Activated T-cell treated with anti-CD3 and anti-CD28 coated beads for 4 hours (primary cell): ENCODE data around the gene PNMA8A.
"Not testable (repeated sequence)": the region's sequence is repeated elsewhere in the genome, so short reads cannot be mapped to it uniquely, and the experiment has no call there.

Source experiments
- DNase-seq: peaks from one replicate; pipeline ENCODE4 v3.0.0-alpha.2; 2020

The PNMA8A gene

DNA sequence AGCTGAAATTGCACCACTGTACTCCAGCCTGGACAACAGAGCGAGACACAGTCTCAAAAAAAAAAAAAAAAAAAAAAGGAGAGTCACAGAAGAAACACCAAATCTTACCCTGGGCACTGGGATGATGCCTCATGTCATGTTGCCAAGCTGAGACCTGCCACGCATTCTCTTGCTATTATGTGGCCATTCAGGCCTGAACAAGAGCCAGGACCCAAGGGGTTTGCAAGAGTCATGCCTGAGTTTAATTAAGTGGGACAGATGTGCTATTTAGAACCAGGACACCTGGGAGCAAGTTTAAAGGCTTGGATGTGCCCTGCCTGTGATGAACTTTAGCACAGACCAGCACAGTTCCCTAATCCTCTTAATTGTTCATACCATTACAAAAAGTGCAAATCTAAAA lies 9.8 kb downstream of the PNMA8A start:
- no peak for DNase-seq

GRCh38 chr19:46460981-46461380 lies 10.4 kb downstream of the PNMA8A start:
- no peak for DNase-seq

GRCh38 chr19:46460055-46460454 lies 11.3 kb downstream of the PNMA8A start:
- DNase-seq, result no peak

- DNase-seq, result no peak
These were observed 14.4 kb downstream of the PNMA8A start for GRCh38 chr19:46456930-46457329.

- no peak for DNase-seq
These were observed 17.1 kb downstream of the PNMA8A start for GRCh38 chr19:46454244-46454643.

DNA sequence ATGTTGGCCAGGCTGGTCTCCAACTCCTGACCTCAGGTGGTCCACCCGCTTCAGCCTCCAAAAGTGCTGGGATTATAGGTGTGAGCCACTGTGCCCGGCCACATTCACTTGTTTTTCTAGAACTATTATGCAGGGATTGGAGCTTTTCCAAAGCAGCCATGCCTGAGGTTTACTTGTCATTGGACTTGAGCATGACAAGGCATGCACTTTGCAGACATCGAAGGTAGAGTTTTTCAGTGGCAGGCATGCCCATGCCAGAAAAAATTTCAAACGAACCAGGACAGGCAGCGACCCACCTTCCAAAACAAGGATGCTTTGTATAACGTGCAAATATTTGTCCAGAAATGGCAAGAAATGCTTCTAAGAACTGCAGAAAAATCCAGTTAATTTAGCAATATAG lies 17.7 kb downstream of the PNMA8A start:
- no peak for DNase-seq

DNA sequence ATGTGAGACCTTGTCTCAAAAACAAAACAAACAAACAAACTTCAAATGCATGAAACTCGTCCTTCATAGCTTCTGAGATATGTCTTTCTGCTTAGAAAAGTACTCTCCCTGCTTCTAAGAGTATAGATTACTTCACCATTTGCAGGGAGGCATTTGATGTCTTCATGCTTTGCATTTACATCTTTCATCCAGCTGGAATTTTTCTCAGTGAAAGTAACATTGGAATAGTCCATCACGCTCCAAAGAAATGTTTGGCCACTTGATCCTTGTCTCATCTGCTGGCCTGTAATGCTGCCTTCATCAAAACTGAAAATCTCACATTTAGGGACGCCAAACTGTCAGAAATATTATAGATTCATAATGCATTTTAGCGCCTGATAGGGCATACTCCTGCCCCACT lies 19.2 kb downstream of the PNMA8A start:
- no peak for DNase-seq

DNA sequence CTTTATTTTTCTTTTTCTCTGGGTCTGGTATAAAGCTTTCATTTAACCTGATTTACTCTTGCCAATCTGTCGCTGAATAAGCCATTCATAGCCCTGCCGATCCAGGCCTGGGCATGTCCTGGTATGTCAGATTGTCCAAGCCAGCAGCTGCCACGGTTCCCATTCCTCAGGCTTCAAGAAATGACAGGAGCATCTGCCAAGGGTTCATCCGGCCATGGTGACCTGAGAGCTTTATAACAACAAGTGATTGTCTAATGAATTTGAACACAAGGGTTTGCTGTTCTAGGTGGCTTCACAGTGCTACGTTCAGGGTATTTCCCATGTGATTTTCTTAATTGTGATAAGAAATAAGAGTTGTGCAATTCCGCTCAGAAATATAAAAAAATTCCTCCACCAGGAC lies 20.0 kb downstream of the PNMA8A start:
- no peak for DNase-seq

DNA sequence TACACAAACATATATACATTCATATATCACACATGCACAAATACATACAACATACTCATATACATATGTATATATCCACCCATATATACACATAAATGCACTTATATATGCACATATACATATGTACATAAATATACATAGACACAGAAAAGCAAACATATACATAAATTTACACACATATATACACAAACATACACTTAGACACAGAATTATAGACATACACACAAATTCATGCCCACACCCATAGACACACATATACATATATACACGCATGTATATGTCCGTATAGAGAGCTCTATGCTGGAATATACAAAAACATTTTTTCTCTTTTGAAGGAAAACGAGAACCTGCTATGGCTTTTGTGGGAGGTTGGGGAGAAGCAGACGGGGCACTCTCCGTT lies 20.6 kb downstream of the PNMA8A start:
- DNase-seq, result no peak

DNA sequence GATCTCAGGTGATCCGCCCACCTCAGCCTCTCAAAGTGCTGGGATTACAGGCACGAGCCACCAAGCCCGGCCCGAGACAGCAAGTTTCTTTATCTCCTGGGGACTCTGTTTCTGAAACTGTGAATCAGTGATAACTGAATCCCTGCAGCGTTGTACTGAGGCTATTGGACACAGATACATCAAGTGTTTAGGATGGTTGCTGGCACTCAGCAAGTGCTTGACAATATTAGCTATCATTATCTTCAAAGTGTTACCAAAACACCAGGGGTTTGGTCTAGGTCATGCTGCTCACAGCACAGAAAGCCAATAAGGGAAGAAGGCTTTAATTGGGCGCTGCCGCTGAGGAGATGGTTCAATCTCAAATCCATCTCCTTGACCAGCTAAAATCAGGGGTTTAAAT lies 22.1 kb downstream of the PNMA8A start:
- DNase-seq, result no peak

- no peak for DNase-seq
These were observed 22.8 kb downstream of the PNMA8A start for GRCh38 chr19:46448601-46449000.

DNA sequence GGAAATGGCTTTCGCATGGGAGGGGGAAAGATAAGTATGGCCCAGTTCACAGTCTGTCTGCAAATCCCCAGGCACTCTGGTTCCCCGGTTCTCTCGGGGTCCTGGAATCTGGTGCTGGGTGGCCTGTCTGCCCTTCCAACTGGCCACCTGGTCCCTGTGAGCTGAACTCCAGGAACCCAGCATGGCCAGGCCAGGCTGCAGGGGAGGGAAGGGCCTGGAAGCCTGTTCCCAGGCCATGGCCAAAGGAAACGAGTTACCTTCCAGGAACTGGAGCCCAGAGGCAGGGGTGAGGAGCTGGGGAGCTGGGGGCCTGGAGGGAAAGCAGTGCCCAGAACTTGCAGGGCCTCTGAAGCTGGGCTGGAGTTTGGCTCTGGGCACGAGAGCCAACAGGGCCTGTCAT lies 23.5 kb downstream of the PNMA8A start:
- DNase-seq, result no peak

DNA sequence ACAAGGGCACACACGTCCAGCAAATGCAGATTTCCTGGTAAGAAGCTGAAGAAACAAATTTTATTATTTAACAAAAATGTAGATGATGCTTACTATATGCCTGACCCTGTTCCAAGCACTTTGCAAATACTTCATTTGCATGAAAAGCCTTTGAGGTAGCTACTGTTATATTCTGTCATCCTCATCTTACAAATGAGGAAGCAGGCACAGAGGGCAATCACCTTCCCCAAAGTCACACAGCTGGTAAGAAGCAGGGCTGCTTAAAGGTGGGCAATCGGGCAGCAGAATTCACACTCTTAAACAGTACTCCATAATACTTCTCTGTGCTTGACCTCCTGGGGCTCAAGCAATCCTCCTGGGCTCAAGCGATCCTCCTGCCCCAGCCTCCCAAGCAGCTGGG lies 24.4 kb downstream of the PNMA8A start:
- DNase-seq, result no peak

- no peak for DNase-seq
These were observed 25.3 kb downstream of the PNMA8A start for GRCh38 chr19:46446021-46446420.

GRCh38 chr19:46442808-46443450 lies 28.4 kb downstream of the PNMA8A start:
- no peak for DNase-seq

DNA sequence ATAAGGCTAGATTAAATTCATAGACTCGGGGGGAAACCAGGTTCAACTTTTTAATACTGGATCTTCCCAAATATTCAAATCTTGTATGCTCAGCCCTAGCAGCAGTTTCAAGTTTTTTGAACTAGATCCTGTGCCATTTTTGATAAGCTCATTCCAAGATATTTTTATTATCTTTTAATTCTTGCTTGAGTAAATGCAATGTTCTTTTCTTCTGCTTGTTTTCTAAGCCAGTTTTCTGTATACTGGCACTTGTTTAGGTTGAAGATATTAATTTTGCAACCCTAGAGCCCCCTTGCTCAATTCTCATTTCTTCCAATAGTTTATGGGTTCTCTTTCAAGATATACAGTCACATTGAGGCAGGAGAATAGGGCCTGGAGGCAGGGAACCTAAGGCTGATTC lies 29.5 kb downstream of the PNMA8A start:
- no peak for DNase-seq

DNA sequence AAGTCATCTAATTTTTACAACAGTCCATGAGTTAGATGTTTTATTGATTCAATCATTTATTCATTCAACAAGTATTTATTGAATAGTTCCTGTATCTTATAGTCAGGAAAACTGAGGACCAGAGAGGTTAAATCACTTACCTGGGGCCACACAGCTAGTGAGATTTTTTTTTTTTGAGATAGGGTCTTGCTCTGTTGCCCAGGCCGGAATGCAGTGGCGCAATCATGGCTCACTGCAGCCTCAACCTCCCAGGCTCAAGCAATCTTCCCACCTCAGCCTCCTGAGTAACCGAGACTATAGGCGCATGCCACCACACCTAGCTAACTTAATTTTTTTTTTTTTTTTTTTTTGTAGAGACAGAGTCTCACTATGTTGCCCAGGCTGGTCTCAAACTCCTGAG lies 35.7 kb downstream of the PNMA8A start:
- DNase-seq, result not testable (repeated sequence)

DNA sequence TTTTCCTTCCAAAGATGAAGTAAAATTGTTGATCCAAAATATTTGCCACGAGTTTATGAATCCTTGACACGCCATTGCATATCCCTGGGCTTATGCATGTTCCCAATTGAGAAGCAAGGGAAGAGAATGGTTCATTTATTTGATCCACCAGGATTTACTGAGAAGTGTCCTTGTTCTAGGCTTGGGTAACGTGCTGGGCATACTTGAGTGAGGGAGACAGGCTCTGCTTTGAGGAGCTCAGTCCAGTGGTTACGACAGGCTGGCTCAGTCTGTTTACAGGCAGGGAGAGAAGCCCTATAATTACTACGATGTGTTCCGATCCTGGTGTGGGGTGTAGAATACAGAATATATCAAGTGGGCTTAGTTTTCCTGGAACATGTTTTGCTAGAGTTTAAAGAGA lies 36.4 kb downstream of the PNMA8A start:
- no peak for DNase-seq

- DNase-seq, result not testable (repeated sequence)
These were observed 37.9 kb downstream of the PNMA8A start for GRCh38 chr19:46433470-46433869.

- no peak for DNase-seq
These were observed 39.5 kb downstream of the PNMA8A start for GRCh38 chr19:46431824-46432223.

DNA sequence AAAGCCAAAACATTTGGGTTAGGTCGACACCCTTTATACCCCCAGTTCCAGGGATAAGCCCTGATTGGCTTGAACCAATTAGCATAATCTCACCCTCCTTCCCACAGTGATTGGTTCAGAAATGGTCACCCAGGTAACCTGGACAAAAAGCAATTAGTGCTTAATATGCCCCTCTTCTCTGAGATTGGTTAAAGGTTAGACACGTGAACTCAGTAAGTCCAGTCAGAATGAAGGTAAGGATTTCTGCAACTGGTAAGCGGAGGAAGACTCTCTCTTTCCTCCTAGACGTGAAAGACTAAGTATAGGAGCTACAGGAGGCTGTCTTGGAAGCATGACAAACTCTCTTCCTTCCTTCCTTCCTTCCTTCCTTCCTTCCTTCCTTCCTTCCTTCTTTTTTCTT lies 41.4 kb downstream of the PNMA8A start:
- no peak for DNase-seq

DNA sequence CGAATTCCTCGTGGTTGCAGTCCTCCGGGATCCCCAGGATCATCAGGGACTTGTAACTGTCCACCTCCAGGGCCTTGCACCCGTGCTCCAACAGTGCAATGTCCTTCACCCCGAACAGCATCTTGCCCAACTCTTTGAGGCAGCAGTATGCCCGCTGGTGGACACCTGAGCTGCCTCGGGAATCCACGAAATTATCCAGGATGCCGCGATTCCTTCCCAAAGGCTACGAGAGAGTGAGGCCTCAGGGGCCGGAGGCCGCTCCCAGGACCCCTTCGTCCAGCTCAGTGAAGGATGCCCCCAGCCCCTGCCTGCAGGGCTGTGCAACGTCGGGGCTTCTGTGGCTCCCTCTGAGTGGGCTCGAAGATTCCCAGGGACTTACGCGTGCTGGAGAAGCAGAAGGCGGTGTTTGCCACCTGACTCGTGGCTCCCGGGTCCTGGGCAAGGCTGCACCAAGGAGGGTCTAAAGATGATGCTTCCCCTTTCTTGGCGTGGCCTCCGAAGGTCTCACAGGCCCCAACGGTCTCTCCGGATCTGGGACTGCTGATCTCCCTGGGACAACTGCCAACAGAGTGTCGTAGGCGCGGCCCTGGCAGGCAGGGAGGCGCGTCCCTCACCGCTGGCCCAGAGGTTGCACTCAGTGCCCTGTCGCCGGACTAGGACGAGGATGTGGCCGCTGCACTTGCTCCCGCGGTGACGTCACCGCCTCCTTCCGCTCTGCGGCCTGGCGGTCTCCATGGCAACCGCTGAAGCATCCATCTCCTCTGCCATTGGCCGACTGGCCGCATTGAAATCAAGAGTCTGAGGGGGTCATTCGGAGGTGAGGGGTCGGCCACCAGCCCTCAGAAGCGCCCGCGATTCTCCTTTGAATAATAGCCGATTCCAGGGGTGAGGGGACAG lies 42.9 kb downstream of the PNMA8A start, which contains the start of gene PNMA8C:
PNMA8C (minus strand) TSS at position 698 of the 897 bp plus-strand sequence; CDS start at position 121, 577 bp downstream.
- DNase-seq, result no peak

GRCh38 chr19:46427518-46428045 lies 43.8 kb downstream of the PNMA8A start:
- no peak for DNase-seq

GRCh38 chr19:46426506-46427162 lies 44.7 kb downstream of the PNMA8A start:
- DNase-seq, result no peak
